ENCODE results near the gene CCDC24. TPM values are rescaled to one million over a fixed set of nuclear protein-coding genes. Genes with fewer than 3 reads are reported as not detected.

Gene CCDC24
- total and polyA plus RNA-seq, 9 of the 15 experiments (the other 6 are each of a cell fraction or from before 2014, with no cell fraction given), result 0.31 to 4.5 (median 1.5) TPM

GRCh38 chr1:44035726-44036408 is 44.5 kb downstream of the CCDC24 start (continued):
- no peak for TF ChIP-seq RERE (CRISPR knock-in tag; IDR thresholded peaks at IDR 0.05; ENCODE audit: borderline replicate concordance)
- TF ChIP-seq, protein P1, sequence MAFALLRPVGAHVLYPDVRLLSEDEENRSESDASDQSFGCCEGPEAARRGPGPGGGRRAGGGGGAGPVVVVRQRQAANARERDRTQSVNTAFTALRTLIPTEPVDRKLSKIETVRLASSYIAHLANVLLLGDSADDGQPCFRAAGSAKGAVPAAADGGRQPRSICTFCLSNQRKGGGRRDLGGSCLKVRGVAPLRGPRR (CRISPR knock-in tag; IDR thresholded peaks at IDR 0.05), result peak; percentile 75; the same call in 1 of the 2 replicates
- no peak for TF ChIP-seq ZNF224 (CRISPR knock-in tag; IDR thresholded peaks at IDR 0.05)
- TF ChIP-seq NFYB (IDR thresholded peaks at IDR 0.05; ENCODE audit: extremely low read depth, insufficient read length), result no peak
- TF ChIP-seq KAT7 (CRISPR knock-in tag; IDR thresholded peaks at IDR 0.05; ENCODE audit: borderline replicate concordance), result peak; percentile 48; the same call in 1 of the 2 replicates
- TF ChIP-seq PYGO2 (tag; IDR thresholded peaks at IDR 0.05), result peak; percentile 91
- TF ChIP-seq, protein P2, sequence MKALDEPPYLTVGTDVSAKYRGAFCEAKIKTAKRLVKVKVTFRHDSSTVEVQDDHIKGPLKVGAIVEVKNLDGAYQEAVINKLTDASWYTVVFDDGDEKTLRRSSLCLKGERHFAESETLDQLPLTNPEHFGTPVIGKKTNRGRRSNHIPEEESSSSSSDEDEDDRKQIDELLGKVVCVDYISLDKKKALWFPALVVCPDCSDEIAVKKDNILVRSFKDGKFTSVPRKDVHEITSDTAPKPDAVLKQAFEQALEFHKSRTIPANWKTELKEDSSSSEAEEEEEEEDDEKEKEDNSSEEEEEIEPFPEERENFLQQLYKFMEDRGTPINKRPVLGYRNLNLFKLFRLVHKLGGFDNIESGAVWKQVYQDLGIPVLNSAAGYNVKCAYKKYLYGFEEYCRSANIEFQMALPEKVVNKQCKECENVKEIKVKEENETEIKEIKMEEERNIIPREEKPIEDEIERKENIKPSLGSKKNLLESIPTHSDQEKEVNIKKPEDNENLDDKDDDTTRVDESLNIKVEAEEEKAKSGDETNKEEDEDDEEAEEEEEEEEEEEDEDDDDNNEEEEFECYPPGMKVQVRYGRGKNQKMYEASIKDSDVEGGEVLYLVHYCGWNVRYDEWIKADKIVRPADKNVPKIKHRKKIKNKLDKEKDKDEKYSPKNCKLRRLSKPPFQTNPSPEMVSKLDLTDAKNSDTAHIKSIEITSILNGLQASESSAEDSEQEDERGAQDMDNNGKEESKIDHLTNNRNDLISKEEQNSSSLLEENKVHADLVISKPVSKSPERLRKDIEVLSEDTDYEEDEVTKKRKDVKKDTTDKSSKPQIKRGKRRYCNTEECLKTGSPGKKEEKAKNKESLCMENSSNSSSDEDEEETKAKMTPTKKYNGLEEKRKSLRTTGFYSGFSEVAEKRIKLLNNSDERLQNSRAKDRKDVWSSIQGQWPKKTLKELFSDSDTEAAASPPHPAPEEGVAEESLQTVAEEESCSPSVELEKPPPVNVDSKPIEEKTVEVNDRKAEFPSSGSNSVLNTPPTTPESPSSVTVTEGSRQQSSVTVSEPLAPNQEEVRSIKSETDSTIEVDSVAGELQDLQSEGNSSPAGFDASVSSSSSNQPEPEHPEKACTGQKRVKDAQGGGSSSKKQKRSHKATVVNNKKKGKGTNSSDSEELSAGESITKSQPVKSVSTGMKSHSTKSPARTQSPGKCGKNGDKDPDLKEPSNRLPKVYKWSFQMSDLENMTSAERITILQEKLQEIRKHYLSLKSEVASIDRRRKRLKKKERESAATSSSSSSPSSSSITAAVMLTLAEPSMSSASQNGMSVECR (CRISPR knock-in tag; IDR thresholded peaks at IDR 0.05), result peak; percentile 9; the same call in 1 of the 2 replicates
- peak; percentile 99 for TF ChIP-seq SOX6 (IDR thresholded peaks at IDR 0.05)
- peak; percentile 88 for TF ChIP-seq ELF2 (CRISPR knock-in tag; IDR thresholded peaks at IDR 0.05)
- TF ChIP-seq ZNF124 (CRISPR knock-in tag; IDR thresholded peaks at IDR 0.05), result no peak
- TF ChIP-seq STAT5A (IDR thresholded peaks at IDR 0.05; ENCODE audit: borderline replicate concordance, low read length), result peak; percentile 99
- TF ChIP-seq SRSF1 (IDR thresholded peaks at IDR 0.05; ENCODE audit: low read depth, low read length), result no peak
- TF ChIP-seq RFX1 (IDR thresholded peaks at IDR 0.05), result no peak
- no peak for TF ChIP-seq NFE2L1 (tag; IDR thresholded peaks at IDR 0.05; ENCODE audit: borderline replicate concordance, low read depth)
- no peak for TF ChIP-seq SIRT6 (IDR thresholded peaks at IDR 0.05; ENCODE audit: low read depth, low read length)
- TF ChIP-seq CC2D1A (IDR thresholded peaks at IDR 0.05), result peak; percentile 99
- peak; percentile 98 for TF ChIP-seq SMAD3 (CRISPR knock-in tag; conservative IDR thresholded peaks at IDR 0.05)
